Glomerular visceral epithelial cell (primary cell): Measurements from ENCODE around the gene INSM1.

Experiments used
- DNase-seq: peaks from one replicate; pipeline ENCODE4 v3.0.0-alpha.2; 2016; ENCODE audit errors: extremely low spot score

INSM1 gene

GRCh38 chr20:20362774-20363433 is 5.0 kb upstream of the INSM1 start:
- DNase-seq, result no peak

- no peak for DNase-seq
These were observed 4.5 kb upstream of the INSM1 start for GRCh38 chr20:20363434-20363798.

GRCh38 chr20:20363799-20364592 is 3.9 kb upstream of the INSM1 start:
- DNase-seq, result no peak

- no peak for DNase-seq
These were observed 3.1 kb upstream of the INSM1 start for GRCh38 chr20:20364593-20365479.

- DNase-seq, result no peak
These were observed 2.3 kb upstream of the INSM1 start for GRCh38 chr20:20365480-20366161.

- DNase-seq, result no peak
These were observed 1.4 kb upstream of the INSM1 start for GRCh38 chr20:20366551-20366875.

- no peak for DNase-seq
These were observed 879 bp upstream of the INSM1 start for GRCh38 chr20:20366876-20367574.

GRCh38 chr20:20368418-20369249 is 730 bp downstream of the INSM1 start:
- DNase-seq, result no peak

- DNase-seq, result no peak
These were observed 1.6 kb downstream of the INSM1 start for GRCh38 chr20:20369250-20370093.

GRCh38 chr20:20370094-20370575 is 2.2 kb downstream of the INSM1 start:
- DNase-seq, result no peak

- DNase-seq, result no peak
These were observed 3.2 kb downstream of the INSM1 start for GRCh38 chr20:20371083-20371482.

GRCh38 chr20:20371681-20372080 is 3.8 kb downstream of the INSM1 start:
- DNase-seq, result no peak

GRCh38 chr20:20373091-20373571 is 5.2 kb downstream of the INSM1 start:
- peak; percentile 33 for DNase-seq

GRCh38 chr20:20375862-20376261 is 8.0 kb downstream of the INSM1 start:
- no peak for DNase-seq

GRCh38 chr20:20386192-20386591 is 18.3 kb downstream of the INSM1 start:
- DNase-seq, result no peak

GRCh38 chr20:20390393-20390792 is 22.5 kb downstream of the INSM1 start:
- DNase-seq, result no peak

- no peak for DNase-seq
These were observed 23.2 kb downstream of the INSM1 start for GRCh38 chr20:20391115-20391514.

- DNase-seq, result no peak
These were observed 23.9 kb downstream of the INSM1 start for GRCh38 chr20:20391766-20392165.
